ENCODE data around the gene ATP5IF1.

Gene ATP5IF1

GRCh38 chr1:28235755-28236655, at the start of gene ATP5IF1:
Gene ATP5IF1 (plus strand): TSS chr1:28236124. CDS start chr1:28236184, 60 bp downstream.
- peak; percentile 97 for ATAC-seq

- ATAC-seq = no peak
Measured at GRCh38 chr1:28190337-28190979, 45.5 kb upstream of the ATP5IF1 start.

GRCh38 chr1:28190996-28191645, 44.8 kb upstream of the ATP5IF1 start:
- ATAC-seq = no peak

- peak in 1 of 2 donors; percentile 20 for ATAC-seq
Measured at GRCh38 chr1:28193701-28194161, 42.2 kb upstream of the ATP5IF1 start.

- ATAC-seq = no peak
Measured at GRCh38 chr1:28194326-28195035, 41.4 kb upstream of the ATP5IF1 start.

- ATAC-seq = no peak
Measured at GRCh38 chr1:28195780-28196179, 40.1 kb upstream of the ATP5IF1 start.

- ATAC-seq = no peak
Measured at GRCh38 chr1:28196330-28196729, 39.6 kb upstream of the ATP5IF1 start.

GRCh38 chr1:28197682-28198415, 38.1 kb upstream of the ATP5IF1 start:
- no peak for ATAC-seq

- ATAC-seq = peak; percentile 94 to 95
Measured at GRCh38 chr1:28199328-28200233, 36.3 kb upstream of the ATP5IF1 start.

GRCh38 chr1:28200234-28200873, 35.6 kb upstream of the ATP5IF1 start:
- ATAC-seq = no peak

- ATAC-seq = no peak
Measured at GRCh38 chr1:28205243-28205642, 30.7 kb upstream of the ATP5IF1 start.

- ATAC-seq = peak; percentile 64 to 85
Measured at GRCh38 chr1:28208818-28209441, 27.0 kb upstream of the ATP5IF1 start.

GRCh38 chr1:28209700-28210099, 26.2 kb upstream of the ATP5IF1 start:
- ATAC-seq = no peak

GRCh38 chr1:28213315-28213714, 22.6 kb upstream of the ATP5IF1 start:
- ATAC-seq = no peak

- ATAC-seq = no peak
Measured at GRCh38 chr1:28229089-28229488, 6.8 kb upstream of the ATP5IF1 start.

GRCh38 chr1:28229996-28230395, 5.9 kb upstream of the ATP5IF1 start:
- ATAC-seq = no peak

GRCh38 chr1:28232558-28233263, 3.2 kb upstream of the ATP5IF1 start, which contains the start of gene DNAJC8:
Gene DNAJC8 (minus strand): TSS chr1:28233029. CDS start chr1:28232998, 31 bp downstream.
- peak; percentile 68 to 69 for ATAC-seq

GRCh38 chr1:28233264-28233606, 2.7 kb upstream of the ATP5IF1 start:
- no peak for ATAC-seq
